HL-60 (cell line): ENCODE measurements around the gene CAPSL.

Experiments used
- DNase-seq, 2 experiments: peaks; one replicate each; pipeline ENCODE4 v3.0.0-alpha.2; 2010 to 2020; ENCODE audit warnings: low read depth in 1 of 2, low spot score in 1 of 2
- H3K27ac ChIP-seq: fragments of 250-450 bp; sonication (Bioruptor Pico); replicated peaks from 2 replicates; pipeline ENCODE4 v1.5.1; 2020; ENCODE audit warnings: mild to moderate bottlenecking, moderate library complexity
- H3K27me3 ChIP-seq: fragments of 250-450 bp; sonication (Bioruptor Pico); 2 replicates; pipeline ENCODE4 v1.5.1; 2021; ENCODE audit warnings: mild to moderate bottlenecking, moderate library complexity; ENCODE audit not compliant: insufficient read depth, poor library complexity, severe bottlenecking
- H3K4me3 ChIP-seq: replicated peaks from 2 replicates; pipeline ENCODE4 v1.5.1; 2011; ENCODE audit warnings: mild to moderate bottlenecking, control low read depth, low read length; ENCODE audit not compliant: insufficient read depth
- CTCF ChIP-seq: IDR thresholded peaks from one replicate; pipeline ENCODE4 v1.5.1; 2011; ENCODE audit warnings: low read length, control low read depth, inconsistent platforms; ENCODE audit not compliant: insufficient read depth
- GABPA ChIP-seq: IDR thresholded peaks from 2 replicates; pipeline ENCODE4 v1.6.1; 2012; ENCODE audit warnings: low read depth
- POLR2AphosphoS5 ChIP-seq: IDR thresholded peaks from 2 replicates; pipeline ENCODE4 v1.6.1; 2012; ENCODE audit warnings: low read depth
- SPI1 ChIP-seq: IDR thresholded peaks from 2 replicates; pipeline ENCODE4 v1.6.1; 2012; ENCODE audit warnings: low read depth, mild to moderate bottlenecking, borderline replicate concordance
- TF ChIP-seq, protein P1 (sequence below): IDR thresholded peaks from 2 replicates; pipeline ENCODE4 v1.6.1; 2012; ENCODE audit warnings: low read depth; ENCODE audit not compliant: insufficient replicate concordance

The CAPSL gene

GRCh38 chr5:35877655-35878054, 60.8 kb downstream of the CAPSL start:
- no peak for TF ChIP-seq GABPA
- no peak for TF ChIP-seq POLR2AphosphoS5
- no peak for TF ChIP-seq SPI1
- TF ChIP-seq, protein P1, sequence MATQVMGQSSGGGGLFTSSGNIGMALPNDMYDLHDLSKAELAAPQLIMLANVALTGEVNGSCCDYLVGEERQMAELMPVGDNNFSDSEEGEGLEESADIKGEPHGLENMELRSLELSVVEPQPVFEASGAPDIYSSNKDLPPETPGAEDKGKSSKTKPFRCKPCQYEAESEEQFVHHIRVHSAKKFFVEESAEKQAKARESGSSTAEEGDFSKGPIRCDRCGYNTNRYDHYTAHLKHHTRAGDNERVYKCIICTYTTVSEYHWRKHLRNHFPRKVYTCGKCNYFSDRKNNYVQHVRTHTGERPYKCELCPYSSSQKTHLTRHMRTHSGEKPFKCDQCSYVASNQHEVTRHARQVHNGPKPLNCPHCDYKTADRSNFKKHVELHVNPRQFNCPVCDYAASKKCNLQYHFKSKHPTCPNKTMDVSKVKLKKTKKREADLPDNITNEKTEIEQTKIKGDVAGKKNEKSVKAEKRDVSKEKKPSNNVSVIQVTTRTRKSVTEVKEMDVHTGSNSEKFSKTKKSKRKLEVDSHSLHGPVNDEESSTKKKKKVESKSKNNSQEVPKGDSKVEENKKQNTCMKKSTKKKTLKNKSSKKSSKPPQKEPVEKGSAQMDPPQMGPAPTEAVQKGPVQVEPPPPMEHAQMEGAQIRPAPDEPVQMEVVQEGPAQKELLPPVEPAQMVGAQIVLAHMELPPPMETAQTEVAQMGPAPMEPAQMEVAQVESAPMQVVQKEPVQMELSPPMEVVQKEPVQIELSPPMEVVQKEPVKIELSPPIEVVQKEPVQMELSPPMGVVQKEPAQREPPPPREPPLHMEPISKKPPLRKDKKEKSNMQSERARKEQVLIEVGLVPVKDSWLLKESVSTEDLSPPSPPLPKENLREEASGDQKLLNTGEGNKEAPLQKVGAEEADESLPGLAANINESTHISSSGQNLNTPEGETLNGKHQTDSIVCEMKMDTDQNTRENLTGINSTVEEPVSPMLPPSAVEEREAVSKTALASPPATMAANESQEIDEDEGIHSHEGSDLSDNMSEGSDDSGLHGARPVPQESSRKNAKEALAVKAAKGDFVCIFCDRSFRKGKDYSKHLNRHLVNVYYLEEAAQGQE: no peak
- TF ChIP-seq CTCF: no peak
- no peaks in the 10 kb centered on the region for H3K27me3 ChIP-seq
- H3K4me3 ChIP-seq: no peak overlapping the region
- DNase-seq: no peak
- no peak overlapping the region for H3K27ac ChIP-seq

DNA sequence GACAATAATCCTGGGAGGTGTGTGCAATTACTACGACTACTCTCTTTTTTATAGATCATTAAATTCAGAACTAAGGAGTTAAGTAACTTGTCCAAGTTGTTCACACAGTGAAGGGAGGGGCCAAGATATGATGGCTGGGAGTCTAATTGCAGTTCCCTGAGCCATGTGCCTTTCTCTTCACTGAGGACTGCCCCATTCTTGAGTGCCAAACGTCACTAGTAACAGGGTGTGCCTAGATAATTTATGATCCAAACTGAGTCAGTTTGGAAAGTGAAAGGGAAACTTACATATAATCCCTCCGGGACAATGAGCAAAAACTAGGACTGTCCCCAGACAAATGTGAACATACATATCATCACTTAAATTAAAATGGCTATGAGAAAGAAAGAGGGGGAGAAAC, 61.5 kb downstream of the CAPSL start:
- no peak for DNase-seq
- TF ChIP-seq, protein P1: no peak
- TF ChIP-seq GABPA: no peak
- no peak for TF ChIP-seq POLR2AphosphoS5
- TF ChIP-seq CTCF: no peak
- no peak for TF ChIP-seq SPI1
- no peak overlapping the region for H3K27ac ChIP-seq
- H3K27me3 ChIP-seq: no peaks in the 10 kb centered on the region
- no peak overlapping the region for H3K4me3 ChIP-seq

- no peak for DNase-seq
- no peak overlapping the region for H3K27ac ChIP-seq
- TF ChIP-seq POLR2AphosphoS5 (no peak), GABPA (no peak), CTCF (no peak), SPI1 (no peak)
- TF ChIP-seq, protein P1: no peak
- H3K4me3 ChIP-seq: no peak overlapping the region
- H3K27me3 ChIP-seq: no peaks in the 10 kb centered on the region
Measured at GRCh38 chr5:35876454-35876853, 62.0 kb downstream of the CAPSL start.
